ENCODE measurements around the gene MAP3K3.

Gene MAP3K3

GRCh38 chr17:63611354-63611753, 10.9 kb upstream of the MAP3K3 start:
- Histone ChIP-seq H3K27ac (no peak overlapping the region), H3K27me3 (ENCODE audit: insufficient read depth, low read depth) (no peaks in the 10 kb centered on the region), H4K20me1 (ENCODE audit: insufficient read depth) (no peaks in the 10 kb centered on the region), H3K79me2 (ENCODE audit: insufficient read depth, low read depth) (no peaks in the 10 kb centered on the region), H3K4me2 (no peak overlapping the region), H3K4me1 (ENCODE audit: low read depth, poor library complexity, severe bottlenecking) (no peaks in the 10 kb centered on the region), H3K36me3 (ENCODE audit: insufficient read depth) (no peaks in the 10 kb centered on the region; the same call in 1 of the 2 replicates), H3K9ac (no peak overlapping the region), H2AFZ (ENCODE audit: low read depth) (no peak overlapping the region), H3K4me3 (IDR thresholded peaks at IDR 0.05; ENCODE audit: insufficient read depth, low read depth, low read length) (no peak overlapping the region)
- no peak for TF ChIP-seq CTCF (conservative IDR thresholded peaks at IDR 0.05; ENCODE audit: low read depth, low read length)

- Histone ChIP-seq H4K20me1 (ENCODE audit: insufficient read depth) (no peaks in the 10 kb centered on the region), H2AFZ (ENCODE audit: low read depth) (no peak overlapping the region), H3K79me2 (ENCODE audit: insufficient read depth, low read depth) (no peaks in the 10 kb centered on the region), H3K27me3 (ENCODE audit: insufficient read depth, low read depth) (no peaks in the 10 kb centered on the region), H3K4me3 (IDR thresholded peaks at IDR 0.05; ENCODE audit: insufficient read depth, low read depth, low read length) (no peak overlapping the region), H3K9ac (no peak overlapping the region), H3K36me3 (ENCODE audit: insufficient read depth) (no peaks in the 10 kb centered on the region), H3K27ac (no peak overlapping the region), H3K4me1 (ENCODE audit: low read depth, poor library complexity, severe bottlenecking) (no peaks in the 10 kb centered on the region), H3K4me2 (no peak overlapping the region)
- TF ChIP-seq CTCF (conservative IDR thresholded peaks at IDR 0.05; ENCODE audit: low read depth, low read length), result no peak
Measured at GRCh38 chr17:63613663-63614062, 8.6 kb upstream of the MAP3K3 start.

GRCh38 chr17:63621229-63621683, 961 bp upstream of the MAP3K3 start:
- Histone ChIP-seq H3K4me3 (IDR thresholded peaks at IDR 0.05; ENCODE audit: insufficient read depth, low read depth, low read length) (no peak overlapping the region), H3K4me2 (peak overlapping the region; percentile 66), H3K27me3 (ENCODE audit: insufficient read depth, low read depth) (no peaks in the 10 kb centered on the region), H2AFZ (ENCODE audit: low read depth) (peak overlapping the region; percentile 84), H3K79me2 (ENCODE audit: insufficient read depth, low read depth) (peaks cover 31% of the 10 kb centered on the region), H3K9ac (peak overlapping the region; percentile 49; the same call in 1 of the 2 replicates), H4K20me1 (ENCODE audit: insufficient read depth) (0 out of 2 replicates have a peak, but pooled peaks cover 10% of the 10 kb centered on the region), H3K27ac (peak overlapping the region; percentile 32; the same call in 1 of the 2 replicates), H3K4me1 (ENCODE audit: low read depth, poor library complexity, severe bottlenecking) (peaks cover 24% of the 10 kb centered on the region), H3K36me3 (ENCODE audit: insufficient read depth) (no peaks in the 10 kb centered on the region)
- TF ChIP-seq CTCF (conservative IDR thresholded peaks at IDR 0.05; ENCODE audit: low read depth, low read length), result no peak

- H4K20me1 ChIP-seq (ENCODE audit: insufficient read depth), result 0 out of 2 replicates have a peak, but pooled peaks cover 10% of the 10 kb centered on the region
- no peak overlapping the region for H3K4me3 ChIP-seq (IDR thresholded peaks at IDR 0.05; ENCODE audit: insufficient read depth, low read depth, low read length)
- H3K4me1 ChIP-seq (ENCODE audit: low read depth, poor library complexity, severe bottlenecking), result peaks cover 24% of the 10 kb centered on the region
- H3K79me2 ChIP-seq (ENCODE audit: insufficient read depth, low read depth), result peaks cover 32% of the 10 kb centered on the region
- no peak for TF ChIP-seq CTCF (conservative IDR thresholded peaks at IDR 0.05; ENCODE audit: low read depth, low read length)
- peak overlapping the region; percentile 98 for H3K4me2 ChIP-seq
- no peaks in the 10 kb centered on the region for H3K36me3 ChIP-seq (ENCODE audit: insufficient read depth)
- H3K27ac ChIP-seq, result no peak overlapping the region
- H3K27me3 ChIP-seq (ENCODE audit: insufficient read depth, low read depth), result no peaks in the 10 kb centered on the region
- H2AFZ ChIP-seq (ENCODE audit: low read depth), result peak overlapping the region; percentile 47; the same call in 1 of the 2 replicates
- H3K9ac ChIP-seq, result peak overlapping the region; percentile 14; the same call in 1 of the 2 replicates
Measured at GRCh38 chr17:63622574-63623390, 565 bp downstream of the MAP3K3 start.

Measured in KMS-11 (cell line).